Neural cell (in vitro differentiated cells): Measurements from ENCODE around the gene SCGB2B2. TPM values are rescaled to one million over a fixed set of nuclear protein-coding genes. Genes with fewer than 3 reads are reported as not detected.

ENCODE experiments used
- H2AFZ ChIP-seq: fragments of 200-600, 300-800 bp; sonication (generic), shearing (Covaris generic); 2 replicates; pipeline ENCODE4 v1.6.0; 2014; ENCODE audit warnings: low read depth, mild to moderate bottlenecking, antibody characterized with exemption, low read length, moderate library complexity
- H3F3A ChIP-seq: fragments of 200-600 bp; shearing (Covaris generic); 2 replicates; pipeline ENCODE4 v1.6.1; 2016; ENCODE audit warnings: mild to moderate bottlenecking, moderate library complexity, mixed read lengths, antibody characterized with exemption, low read length; ENCODE audit not compliant: insufficient read depth, poor library complexity, severe bottlenecking
- H3K27ac ChIP-seq: fragments of 200-600, 300-800 bp; sonication (generic), shearing (Covaris generic); 2 replicates; pipeline ENCODE4 v1.5.1; 2014; ENCODE audit warnings: mild to moderate bottlenecking, low read length, moderate library complexity
- H3K27me3 ChIP-seq: fragments of 300-800, 200-600 bp; sonication (generic), shearing (Covaris generic); 2 replicates; pipeline ENCODE4 v1.6.0; 2014; ENCODE audit warnings: mild to moderate bottlenecking, low read depth, low read length, moderate library complexity; ENCODE audit not compliant: insufficient read depth
- H3K36me3 ChIP-seq: fragments of 300-800, 200-600 bp; sonication (generic), shearing (Covaris generic); 2 replicates; pipeline ENCODE4 v1.5.1; 2014; ENCODE audit warnings: mild to moderate bottlenecking, antibody characterized with exemption, low read length, moderate library complexity; ENCODE audit not compliant: insufficient read depth
- H3K4me2 ChIP-seq: fragments of 300-800, 200-600 bp; sonication (generic), shearing (Covaris generic); 2 replicates; pipeline ENCODE4 v1.6.0; 2014; ENCODE audit warnings: mild to moderate bottlenecking, low read length
- H3K4me3 ChIP-seq: fragments of 300-800, 200-600 bp; sonication (generic), shearing (Covaris generic); 2 replicates; pipeline ENCODE4 v1.5.1; 2014; ENCODE audit warnings: mild to moderate bottlenecking, low read length, moderate library complexity
- H3K79me2 ChIP-seq: fragments of 200-600 bp; shearing (Covaris generic); replicated peaks from 2 replicates; pipeline ENCODE4 v1.6.0; 2014; ENCODE audit warnings: mild to moderate bottlenecking, low read length, moderate library complexity; ENCODE audit not compliant: insufficient read depth
- H3K9ac ChIP-seq: fragments of 300-800, 200-600 bp; sonication (generic), shearing (Covaris generic); 2 replicates; pipeline ENCODE4 v1.6.1; 2016; ENCODE audit warnings: mild to moderate bottlenecking, low read length, mixed read lengths
- H3K9me2 ChIP-seq: fragments of 200-600 bp; shearing (Covaris generic); 2 replicates; pipeline ENCODE4 v1.6.1; 2016; ENCODE audit warnings: mild to moderate bottlenecking, low read length, mixed read lengths; ENCODE audit not compliant: insufficient read depth
- H3K9me3 ChIP-seq: fragments of 200-600, 300-800 bp; sonication (generic), shearing (Covaris generic); 2 replicates; pipeline ENCODE4 v1.6.1; 2016; ENCODE audit warnings: mild to moderate bottlenecking, mixed run types, low read length, moderate library complexity, mixed read lengths
- H4K20me1 ChIP-seq: fragments of 200-600 bp; shearing (Covaris generic); 2 replicates; pipeline ENCODE4 v1.6.1; 2016; ENCODE audit warnings: mild to moderate bottlenecking, mixed run types; ENCODE audit not compliant: insufficient read depth
- CTCF ChIP-seq: fragments of 450-650 bp; IDR thresholded peaks from 2 replicates; pipeline ENCODE4 v1.5.1; 2014; ENCODE audit warnings: antibody characterized with exemption, mild to moderate bottlenecking, moderate library complexity; ENCODE audit not compliant: poor library complexity, severe bottlenecking
- EP300 ChIP-seq: fragments of 450-650 bp; conservative IDR thresholded peaks from 2 replicates; pipeline ENCODE4 v1.6.1; 2014; ENCODE audit warnings: antibody characterized with exemption, mild to moderate bottlenecking, moderate library complexity; ENCODE audit not compliant: poor library complexity, severe bottlenecking
- EZH2 ChIP-seq: fragments of 200-600, 300-800 bp; shearing (Covaris generic), sonication (generic); IDR thresholded peaks from 2 replicates; pipeline ENCODE4 v1.6.1; 2014; ENCODE audit warnings: antibody characterized with exemption, low read length, borderline replicate concordance, mild to moderate bottlenecking; ENCODE audit not compliant: insufficient read depth, poor library complexity, severe bottlenecking
- MXI1 ChIP-seq: fragments of 450-650 bp; conservative IDR thresholded peaks from 2 replicates; pipeline ENCODE4 v1.6.1; 2014; ENCODE audit warnings: antibody characterized with exemption, mild to moderate bottlenecking; ENCODE audit not compliant: poor library complexity, severe bottlenecking
- POLR2AphosphoS5 ChIP-seq: IDR thresholded peaks from 2 replicates; pipeline ENCODE4 v1.6.1; 2012
- RAD21 ChIP-seq: fragments of 450-650 bp; conservative IDR thresholded peaks from 2 replicates; pipeline ENCODE4 v1.6.1; 2014; ENCODE audit warnings: antibody characterized with exemption, mild to moderate bottlenecking, moderate library complexity
- REST ChIP-seq: IDR thresholded peaks from 2 replicates; pipeline ENCODE4 v1.6.1; 2012; ENCODE audit warnings: borderline replicate concordance
- SMC3 ChIP-seq: fragments of 450-650 bp; conservative IDR thresholded peaks from 2 replicates; pipeline ENCODE4 v1.6.1; 2014; ENCODE audit warnings: antibody characterized with exemption, mild to moderate bottlenecking, moderate library complexity; ENCODE audit not compliant: poor library complexity
- TAF1 ChIP-seq: IDR thresholded peaks from 2 replicates; pipeline ENCODE4 v1.6.1; 2012; ENCODE audit warnings: low read depth
- polyA plus RNA-seq: library from polyadenylated mRNA; depleted of rRNA; stranded (reverse); fragments of >200 nt; gene quantifications from 2 replicates; pipeline ENCODE4 v1.2.3, GENCODE V29; 2014

The SCGB2B2 gene
- polyA plus RNA-seq, 1 donor from 2014 or later, result 0.51 TPM

- no peak for TF ChIP-seq TAF1
- no peak for TF ChIP-seq EP300
- no peak for TF ChIP-seq POLR2AphosphoS5
- TF ChIP-seq REST, result no peak
- TF ChIP-seq EZH2, result no peak
- no peak for TF ChIP-seq RAD21
- TF ChIP-seq MXI1, result no peak
- TF ChIP-seq CTCF, result no peak
- TF ChIP-seq SMC3, result no peak
- no peaks in the 10 kb centered on the region for H4K20me1 ChIP-seq
- H3K79me2 ChIP-seq, result peaks cover 11% of the 10 kb centered on the region
- H3K27me3 ChIP-seq, result no peaks in the 10 kb centered on the region
- H3F3A ChIP-seq, result peaks cover 4% of the 10 kb centered on the region
- peak overlapping the region; percentile 96 for H3K27ac ChIP-seq
- H3K4me3 ChIP-seq, result peak overlapping the region; percentile 93
- no peaks in the 10 kb centered on the region for H3K9me2 ChIP-seq
- peak overlapping the region; percentile 91 for H3K9ac ChIP-seq
- H3K9me3 ChIP-seq, result peaks cover 5% of the 10 kb centered on the region
- H3K36me3 ChIP-seq, result peaks cover 16% of the 10 kb centered on the region
- H2AFZ ChIP-seq, result peak overlapping the region; percentile 92
- H3K4me2 ChIP-seq, result peak overlapping the region; percentile 58
These were observed 1.1 kb upstream of the SCGB2B2 start for GRCh38 chr19:34678085-34678412.

- Histone ChIP-seq H3K4me2 (peak within 1 kb of the TSS; percentile 64), H3K9me2 (no peaks in the 10 kb centered on the region), H3F3A (peaks cover 4% of the 10 kb centered on the region), H3K9ac (peak within 1 kb of the TSS; percentile 91), H2AFZ (peak within 1 kb of the TSS; percentile 92), H3K27ac (peak within 1 kb of the TSS; percentile 96), H3K79me2 (peaks cover 11% of the 10 kb centered on the region), H3K4me3 (peak within 1 kb of the TSS; percentile 93), H4K20me1 (no peaks in the 10 kb centered on the region), H3K9me3 (peaks cover 5% of the 10 kb centered on the region), H3K36me3 (peaks cover 12% of the 10 kb centered on the region), H3K27me3 (no peaks in the 10 kb centered on the region)
- TF ChIP-seq MXI1, result peak; percentile 84
- no peak for TF ChIP-seq EZH2
- TF ChIP-seq CTCF, result peak; percentile 14
- TF ChIP-seq TAF1, result peak; percentile 69
- no peak for TF ChIP-seq RAD21
- TF ChIP-seq EP300, result no peak
- peak; percentile 83 for TF ChIP-seq POLR2AphosphoS5
- no peak for TF ChIP-seq SMC3
- peak; percentile 56 for TF ChIP-seq REST
These were observed 576 bp upstream of the SCGB2B2 start, which contains the start of gene ZNF302 for GRCh38 chr19:34677386-34678084. TSS of gene ZNF302 (plus strand) at chr19:34677678. CDS start at chr19:34678805, 1,127 bp downstream.
